Vagina (tissue), 2 donors: ENCODE data around the gene IGFL4.

Experiments used
- POLR2A ChIP-seq, 2 donors: fragments of 450-650 bp; IDR thresholded peaks; one replicate each; pipeline ENCODE4 v1.6.1; 2017; ENCODE audit warnings: antibody characterized with exemption in 2 of 2, mild to moderate bottlenecking in 2 of 2, moderate library complexity in 2 of 2
- TF ChIP-seq, protein P1 (sequence below), 3 experiments: fragments of 450-650 bp in 2 of 3; fragments of 200-600 bp in 1 of 3; sonication (generic) in 1 of 3; IDR thresholded peaks; one replicate each; pipeline ENCODE4 v1.5.1; 2017 to 2019; ENCODE audit warnings: antibody characterized with exemption in 3 of 3, mild to moderate bottlenecking in 2 of 3, moderate library complexity in 2 of 3

DNA sequence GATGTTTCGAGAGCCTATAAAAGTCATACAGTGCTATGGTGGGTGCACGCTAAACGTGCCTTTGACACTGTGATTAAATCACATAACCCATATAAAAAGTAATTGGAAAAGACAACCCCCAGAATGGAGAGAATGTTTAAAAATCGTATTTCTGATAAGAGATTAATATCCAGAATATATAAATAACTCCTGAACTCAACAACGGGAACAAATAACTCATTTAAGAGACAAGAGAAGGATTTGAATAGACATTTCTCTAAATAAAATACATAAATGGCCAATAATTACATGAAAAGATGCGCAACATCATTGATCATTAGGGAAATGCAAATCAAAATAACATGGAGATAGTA is 37.0 kb upstream of the IGFL4 start:
- TF ChIP-seq, protein P1, sequence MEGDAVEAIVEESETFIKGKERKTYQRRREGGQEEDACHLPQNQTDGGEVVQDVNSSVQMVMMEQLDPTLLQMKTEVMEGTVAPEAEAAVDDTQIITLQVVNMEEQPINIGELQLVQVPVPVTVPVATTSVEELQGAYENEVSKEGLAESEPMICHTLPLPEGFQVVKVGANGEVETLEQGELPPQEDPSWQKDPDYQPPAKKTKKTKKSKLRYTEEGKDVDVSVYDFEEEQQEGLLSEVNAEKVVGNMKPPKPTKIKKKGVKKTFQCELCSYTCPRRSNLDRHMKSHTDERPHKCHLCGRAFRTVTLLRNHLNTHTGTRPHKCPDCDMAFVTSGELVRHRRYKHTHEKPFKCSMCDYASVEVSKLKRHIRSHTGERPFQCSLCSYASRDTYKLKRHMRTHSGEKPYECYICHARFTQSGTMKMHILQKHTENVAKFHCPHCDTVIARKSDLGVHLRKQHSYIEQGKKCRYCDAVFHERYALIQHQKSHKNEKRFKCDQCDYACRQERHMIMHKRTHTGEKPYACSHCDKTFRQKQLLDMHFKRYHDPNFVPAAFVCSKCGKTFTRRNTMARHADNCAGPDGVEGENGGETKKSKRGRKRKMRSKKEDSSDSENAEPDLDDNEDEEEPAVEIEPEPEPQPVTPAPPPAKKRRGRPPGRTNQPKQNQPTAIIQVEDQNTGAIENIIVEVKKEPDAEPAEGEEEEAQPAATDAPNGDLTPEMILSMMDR (IDR thresholded peaks at IDR 0.05), result no peak
- no peak for TF ChIP-seq POLR2A (IDR thresholded peaks at IDR 0.05)
